HL-60 (cell line): ENCODE results near the gene SP2.

Experiments used
- DNase-seq, 2 experiments: peaks; one replicate each; pipeline ENCODE4 v3.0.0-alpha.2; 2010 to 2020; ENCODE audit warnings: low read depth in 1 of 2, low spot score in 1 of 2
- H3K27ac ChIP-seq: fragments of 250-450 bp; sonication (Bioruptor Pico); replicated peaks from 2 replicates; pipeline ENCODE4 v1.5.1; 2020; ENCODE audit warnings: mild to moderate bottlenecking, moderate library complexity
- H3K27me3 ChIP-seq: fragments of 250-450 bp; sonication (Bioruptor Pico); 2 replicates; pipeline ENCODE4 v1.5.1; 2021; ENCODE audit warnings: mild to moderate bottlenecking, moderate library complexity; ENCODE audit not compliant: insufficient read depth, poor library complexity, severe bottlenecking
- H3K4me3 ChIP-seq: replicated peaks from 2 replicates; pipeline ENCODE4 v1.5.1; 2011; ENCODE audit warnings: mild to moderate bottlenecking, control low read depth, low read length; ENCODE audit not compliant: insufficient read depth
- CTCF ChIP-seq: IDR thresholded peaks from one replicate; pipeline ENCODE4 v1.5.1; 2011; ENCODE audit warnings: low read length, control low read depth, inconsistent platforms; ENCODE audit not compliant: insufficient read depth
- GABPA ChIP-seq: IDR thresholded peaks from 2 replicates; pipeline ENCODE4 v1.6.1; 2012; ENCODE audit warnings: low read depth
- POLR2AphosphoS5 ChIP-seq: IDR thresholded peaks from 2 replicates; pipeline ENCODE4 v1.6.1; 2012; ENCODE audit warnings: low read depth
- REST ChIP-seq: IDR thresholded peaks from 2 replicates; pipeline ENCODE4 v1.6.1; 2012; ENCODE audit warnings: low read depth; ENCODE audit not compliant: insufficient replicate concordance
- SPI1 ChIP-seq: IDR thresholded peaks from 2 replicates; pipeline ENCODE4 v1.6.1; 2012; ENCODE audit warnings: low read depth, mild to moderate bottlenecking, borderline replicate concordance

Gene SP2

GRCh38 chr17:47899643-47900042, 3.6 kb downstream of the SP2 start:
- no peak for DNase-seq
- Histone ChIP-seq H3K27me3 (no peaks in the 10 kb centered on the region), H3K27ac (no peak overlapping the region), H3K4me3 (no peak overlapping the region)
- TF ChIP-seq GABPA = no peak
- no peak for TF ChIP-seq REST
- TF ChIP-seq SPI1 = no peak

- TF ChIP-seq SPI1 (no peak), REST (no peak), CTCF (no peak), GABPA (no peak), POLR2AphosphoS5 (no peak)
- H3K27me3 ChIP-seq = no peaks in the 10 kb centered on the region
- H3K4me3 ChIP-seq = no peak overlapping the region
- no peak overlapping the region for H3K27ac ChIP-seq
- no peak for DNase-seq
Observed at GRCh38 chr17:47901423-47901822, 5.4 kb downstream of the SP2 start.

- no peak overlapping the region for H3K4me3 ChIP-seq
- DNase-seq = no peak
- TF ChIP-seq REST (no peak), CTCF (no peak), POLR2AphosphoS5 (no peak)
- no peak overlapping the region for H3K27ac ChIP-seq
- no peaks in the 10 kb centered on the region for H3K27me3 ChIP-seq
Observed at GRCh38 chr17:47902039-47902744, 6.2 kb downstream of the SP2 start.
